OCI-M1 (cell line): ENCODE results near the gene ZMAT5.

Experiments used
- DNase-seq: peaks from one replicate; lab custom pipeline; 2025; lab: John Stamatoyannopoulos, UW

ZMAT5 gene

DNA sequence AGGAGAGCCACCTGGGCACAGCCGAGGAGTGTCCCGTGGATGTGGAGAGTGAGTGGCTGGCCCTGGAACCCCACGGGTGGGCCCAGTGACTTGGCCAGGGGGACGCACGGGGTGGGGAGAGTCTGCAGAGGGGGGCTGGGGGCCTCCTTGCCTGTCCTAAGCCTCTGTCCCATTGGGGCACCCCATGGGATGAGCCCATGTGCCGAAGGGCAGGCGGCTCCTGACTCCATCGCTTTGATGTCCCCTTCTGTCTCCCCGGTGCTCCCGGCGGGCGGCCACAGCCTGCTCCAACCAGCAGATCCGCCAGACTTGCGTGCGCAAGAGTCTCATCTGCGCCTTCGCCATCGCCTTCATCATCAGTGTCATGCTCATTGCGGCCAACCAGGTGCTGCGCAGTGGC, 37.6 kb downstream of the ZMAT5 start:
- no peak for DNase-seq

DNA sequence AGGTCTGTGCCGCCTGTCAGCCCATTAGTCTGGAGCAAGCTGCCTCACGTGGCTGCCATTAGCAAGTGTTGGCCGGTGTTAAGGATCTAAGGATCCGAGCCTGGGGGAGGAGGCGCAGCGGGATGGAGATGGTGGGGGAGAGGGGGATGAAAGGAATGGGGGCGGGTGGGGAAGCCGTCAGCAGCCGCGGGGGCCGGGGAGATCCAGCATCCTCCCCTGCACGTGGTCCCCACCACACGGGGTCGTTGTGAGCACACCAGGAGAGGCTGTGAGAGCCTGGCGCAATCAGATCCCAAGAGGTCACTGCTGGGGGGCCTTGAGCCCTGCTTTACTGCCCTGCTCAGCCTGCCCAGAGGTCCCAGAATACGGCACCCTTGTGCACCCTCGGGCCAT, 39.7 kb downstream of the ZMAT5 start:
- DNase-seq: peak; percentile 45

DNA sequence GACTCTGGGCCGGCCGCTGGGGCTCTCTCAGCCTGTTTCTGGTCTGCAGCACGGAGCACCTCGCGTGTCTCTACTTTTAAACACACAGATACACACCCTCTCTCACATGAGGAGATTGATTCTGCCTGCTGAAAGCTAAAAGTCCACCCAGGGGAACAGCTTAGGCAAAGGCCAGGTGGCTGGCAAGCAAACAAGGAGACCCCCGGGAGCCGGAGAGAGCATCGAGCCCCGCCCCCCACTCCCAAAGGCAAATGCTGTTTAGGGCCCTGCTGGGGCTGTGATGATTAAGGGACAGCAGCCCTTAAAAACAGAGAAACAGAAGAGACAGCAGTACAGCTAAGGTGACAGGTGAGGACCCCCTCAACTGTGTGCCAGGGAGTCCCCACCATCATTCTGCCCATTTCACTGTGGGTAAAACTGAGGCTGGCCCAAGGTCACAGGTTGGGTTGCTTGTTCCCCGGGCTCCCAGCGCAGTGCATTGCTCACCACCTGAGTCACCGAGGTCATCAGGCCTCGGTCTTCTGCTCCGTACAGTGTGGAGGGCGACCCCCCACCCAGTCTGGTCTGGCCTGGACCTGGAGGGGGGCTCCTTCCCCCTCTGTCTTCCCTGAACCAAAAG, 40.2 kb downstream of the ZMAT5 start:
- DNase-seq: no peak

DNA sequence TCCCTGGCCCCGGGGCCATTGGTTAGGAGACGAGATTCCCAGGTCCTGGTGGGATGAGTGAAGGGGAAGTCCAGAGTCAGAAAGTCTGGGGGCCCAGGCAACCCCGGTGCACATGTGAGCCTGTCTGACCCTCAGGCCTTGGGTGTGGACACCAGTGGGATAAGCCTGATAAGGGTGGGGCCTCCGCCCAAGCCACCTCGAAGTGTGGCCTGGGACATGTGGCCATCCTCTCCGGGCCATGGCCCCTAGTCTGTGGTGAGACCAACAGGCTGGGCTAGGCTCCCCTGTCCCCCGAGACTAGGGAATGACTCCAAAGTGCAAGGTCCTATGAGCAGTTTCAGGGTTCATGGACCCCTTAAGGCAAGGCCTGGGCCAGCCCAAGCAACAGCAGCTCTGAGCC, 40.7 kb downstream of the ZMAT5 start:
- DNase-seq: peak; percentile 33

DNA sequence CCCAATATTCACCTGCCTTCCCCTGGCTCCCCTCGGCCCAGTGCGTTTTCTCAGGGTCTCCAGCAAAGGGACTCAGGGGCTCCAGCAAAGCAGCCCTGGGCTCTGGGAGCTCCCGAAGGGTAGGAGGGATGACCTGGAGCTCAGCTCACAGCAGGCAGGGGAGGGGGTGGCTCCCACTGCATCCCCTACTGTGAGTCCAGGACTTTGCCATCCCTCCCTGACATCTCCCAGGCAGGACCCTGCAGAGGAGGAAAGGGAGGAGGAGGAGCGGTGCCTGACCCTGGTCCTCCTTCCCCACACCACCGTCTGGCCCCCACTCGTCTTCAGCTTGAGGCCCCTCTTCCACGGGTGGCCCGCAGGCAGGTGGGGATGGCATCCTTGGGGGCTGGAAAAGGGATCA, 42.0 kb downstream of the ZMAT5 start:
- DNase-seq: no peak

DNA sequence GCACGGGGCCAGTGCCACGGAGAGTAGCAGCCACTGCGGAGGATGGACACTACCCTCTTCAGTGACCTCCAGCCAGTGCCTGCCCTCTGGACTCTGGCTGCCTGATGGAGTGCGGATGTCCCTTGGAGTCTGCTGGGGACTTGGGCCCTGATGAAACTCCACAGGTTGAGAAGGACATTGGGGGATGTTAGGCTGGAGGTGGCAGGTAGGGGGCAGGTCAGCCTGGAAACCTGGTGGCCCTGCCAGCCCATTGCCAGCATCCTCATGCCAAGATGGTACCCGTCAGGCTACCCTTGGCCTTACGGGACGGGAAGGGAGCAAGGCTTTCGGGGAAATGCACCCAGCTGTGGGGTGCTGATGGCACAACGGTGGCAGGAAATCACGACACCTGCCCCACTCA, 43.0 kb downstream of the ZMAT5 start:
- DNase-seq: no peak

DNA sequence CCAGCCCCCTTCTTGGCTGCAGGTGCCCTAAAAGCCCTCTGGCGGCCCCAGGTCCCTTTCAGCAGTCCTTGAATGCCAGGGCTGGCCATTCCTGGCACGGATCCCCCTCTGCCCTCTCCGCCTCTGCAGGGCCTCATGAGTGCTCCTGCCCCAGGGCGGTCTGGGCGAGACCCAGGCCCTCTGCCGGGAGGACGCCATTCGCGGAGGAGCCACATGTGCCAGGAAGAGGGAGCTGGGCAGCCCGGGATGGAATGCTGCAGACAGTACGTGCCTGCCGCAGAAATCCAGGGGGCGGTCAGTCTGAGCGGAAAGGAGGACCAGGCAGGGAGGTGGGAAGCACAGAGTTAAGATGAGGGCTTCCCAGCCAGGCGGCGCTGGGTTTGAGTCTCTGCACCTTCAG, 44.2 kb downstream of the ZMAT5 start:
- DNase-seq: no peak

DNA sequence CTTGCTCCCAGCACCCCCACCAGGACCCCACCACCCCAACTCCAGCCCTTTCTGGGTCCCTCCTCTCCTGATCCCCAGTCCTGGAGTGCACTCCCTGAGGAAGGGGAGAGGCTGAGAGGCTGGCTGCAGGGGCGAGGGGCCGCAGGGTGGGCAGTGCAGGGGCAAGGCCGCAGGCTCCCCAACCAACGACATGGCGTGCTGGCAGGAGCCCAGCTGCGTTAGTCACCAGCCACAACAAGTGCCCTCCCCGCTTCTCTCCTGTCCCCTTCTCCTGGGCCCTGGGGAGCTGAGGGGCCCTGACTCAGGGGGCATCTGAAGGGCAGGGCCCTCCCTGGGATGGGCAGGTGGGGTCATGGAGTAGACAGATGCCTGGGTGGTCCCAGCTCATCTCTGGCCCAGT, 44.7 kb downstream of the ZMAT5 start:
- DNase-seq: no peak

DNA sequence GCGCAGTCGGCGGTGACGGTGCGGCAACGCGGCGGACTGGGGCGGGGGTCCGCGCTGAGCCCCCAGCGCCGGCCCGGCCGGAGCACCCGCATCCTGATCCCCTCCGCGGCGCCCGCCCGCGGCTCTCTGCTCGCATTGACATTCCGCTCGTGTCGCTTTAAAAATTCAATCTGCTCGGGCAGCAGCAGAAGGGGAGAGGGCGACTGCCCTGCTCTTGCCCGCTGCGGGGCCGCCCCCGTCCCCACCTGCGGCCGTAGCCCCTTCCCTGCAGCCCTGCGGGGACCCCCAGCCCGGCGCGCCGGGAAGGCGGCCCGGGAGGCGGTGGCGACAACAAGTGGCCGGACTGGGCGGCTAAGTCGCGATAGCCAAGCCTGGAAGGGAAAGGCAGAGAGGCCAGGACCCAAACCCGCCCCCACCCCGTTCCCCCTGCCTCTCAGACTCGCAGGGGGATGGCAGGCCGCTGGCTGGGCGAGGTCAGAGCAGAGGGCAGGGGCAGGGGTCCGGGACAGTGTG, 45.9 kb downstream of the ZMAT5 start:
- no peak for DNase-seq

DNA sequence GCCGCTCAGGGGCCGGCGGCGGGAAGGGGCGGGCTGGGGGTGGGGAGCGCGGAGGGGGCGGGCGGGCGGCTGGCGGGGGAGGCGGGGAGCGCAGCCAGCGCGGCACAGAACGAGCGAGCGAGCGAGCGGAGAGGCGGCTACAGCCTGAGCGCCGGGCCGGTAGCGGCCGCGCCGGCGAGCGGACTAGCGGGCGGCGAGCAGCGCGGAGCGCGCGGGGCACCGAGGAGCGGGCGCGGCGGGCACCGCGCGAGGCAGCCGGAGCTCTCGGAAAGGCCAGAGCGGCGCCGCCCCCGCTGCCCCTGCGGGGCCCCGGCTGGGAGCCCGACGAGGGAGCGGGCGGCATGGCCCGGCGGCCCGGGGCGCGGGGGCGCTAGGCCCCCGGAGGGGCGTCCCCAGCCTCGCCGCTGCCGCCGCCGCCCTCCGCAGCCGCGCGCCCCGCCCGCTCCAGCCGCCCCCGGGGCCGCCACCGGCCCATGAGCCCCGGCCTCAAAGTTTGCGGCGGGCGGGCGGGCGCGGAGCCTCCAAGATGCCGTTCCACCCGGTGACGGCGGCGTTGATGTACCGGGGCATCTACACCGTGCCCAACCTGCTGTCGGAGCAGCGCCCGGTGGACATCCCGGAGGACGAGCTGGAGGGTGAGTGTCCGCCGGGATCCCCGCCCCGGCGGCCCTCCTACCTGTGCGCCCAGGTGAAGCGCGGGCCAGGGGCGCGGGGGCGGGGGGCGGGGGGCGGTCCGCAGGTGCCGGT, 46.7 kb downstream of the ZMAT5 start, which contains the start of gene CABP7:
Gene CABP7 (plus strand): TSS at position 105 of the 747 bp plus-strand sequence. CDS start 422 bp downstream, at position 527.
- DNase-seq: no peak

DNA sequence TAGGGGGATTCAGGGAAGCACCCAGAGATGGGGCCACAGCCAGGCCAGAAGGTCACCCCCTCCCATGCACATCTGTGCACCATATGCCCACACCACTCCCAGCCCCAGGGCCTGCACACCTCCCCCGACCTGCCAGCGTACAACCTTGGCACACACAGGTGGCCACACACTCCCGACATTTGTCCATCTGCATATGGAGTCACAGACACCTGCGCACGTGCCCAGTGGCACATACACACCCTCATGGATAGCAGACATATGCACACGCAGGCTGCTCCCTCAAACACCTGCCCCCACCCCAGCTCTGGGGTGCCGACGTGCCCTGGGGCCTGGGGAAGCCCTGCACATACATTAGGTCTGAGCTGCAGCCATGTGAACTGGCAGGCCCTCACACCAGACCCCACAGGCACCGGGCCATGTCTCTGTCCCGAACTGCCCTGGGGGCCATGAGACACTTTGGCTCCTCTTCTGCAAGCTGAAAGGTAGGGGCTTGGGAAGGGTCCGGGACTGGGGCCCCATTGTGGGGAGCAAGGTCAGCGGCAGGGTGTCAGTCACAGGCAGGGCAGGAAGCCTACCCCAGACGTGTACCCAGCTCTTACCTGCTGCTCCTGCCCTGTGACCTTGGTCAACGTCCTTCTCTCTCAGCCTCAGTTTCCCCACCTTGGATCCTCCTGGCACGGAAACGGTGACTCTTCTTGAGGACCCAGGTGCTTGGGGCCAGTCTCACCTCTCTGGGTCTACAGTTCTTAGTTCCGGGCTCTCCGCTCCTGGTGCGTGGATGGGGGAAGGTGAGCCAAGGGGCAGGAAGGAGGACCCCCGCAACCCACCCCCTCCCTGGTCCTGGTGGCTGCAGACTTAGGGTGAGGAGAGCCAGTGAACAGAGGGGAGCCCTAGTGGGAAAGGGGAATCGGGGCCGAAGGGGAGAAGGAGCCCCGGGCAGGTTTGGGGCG, 47.6 kb downstream of the ZMAT5 start:
- DNase-seq: no peak

DNA sequence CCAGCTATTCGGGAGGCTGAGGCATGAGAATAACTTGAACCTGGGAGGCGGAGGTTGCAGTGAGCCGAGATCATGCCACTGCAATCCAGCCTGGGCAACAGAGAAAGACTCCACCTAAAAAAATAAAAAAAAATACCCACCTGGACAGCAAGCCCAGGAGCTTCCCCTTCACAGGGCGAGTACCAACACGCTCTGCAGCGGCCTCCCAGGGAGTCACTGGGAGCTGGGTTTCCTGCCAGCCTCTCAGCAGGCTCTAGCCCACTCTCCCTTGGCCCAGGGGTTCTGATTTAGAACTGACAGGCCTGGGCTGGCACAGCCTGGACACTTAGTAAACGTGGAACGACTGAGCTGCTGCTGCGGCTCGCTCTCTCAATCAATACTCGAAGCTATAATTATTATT, 49.0 kb downstream of the ZMAT5 start:
- DNase-seq: no peak

DNA sequence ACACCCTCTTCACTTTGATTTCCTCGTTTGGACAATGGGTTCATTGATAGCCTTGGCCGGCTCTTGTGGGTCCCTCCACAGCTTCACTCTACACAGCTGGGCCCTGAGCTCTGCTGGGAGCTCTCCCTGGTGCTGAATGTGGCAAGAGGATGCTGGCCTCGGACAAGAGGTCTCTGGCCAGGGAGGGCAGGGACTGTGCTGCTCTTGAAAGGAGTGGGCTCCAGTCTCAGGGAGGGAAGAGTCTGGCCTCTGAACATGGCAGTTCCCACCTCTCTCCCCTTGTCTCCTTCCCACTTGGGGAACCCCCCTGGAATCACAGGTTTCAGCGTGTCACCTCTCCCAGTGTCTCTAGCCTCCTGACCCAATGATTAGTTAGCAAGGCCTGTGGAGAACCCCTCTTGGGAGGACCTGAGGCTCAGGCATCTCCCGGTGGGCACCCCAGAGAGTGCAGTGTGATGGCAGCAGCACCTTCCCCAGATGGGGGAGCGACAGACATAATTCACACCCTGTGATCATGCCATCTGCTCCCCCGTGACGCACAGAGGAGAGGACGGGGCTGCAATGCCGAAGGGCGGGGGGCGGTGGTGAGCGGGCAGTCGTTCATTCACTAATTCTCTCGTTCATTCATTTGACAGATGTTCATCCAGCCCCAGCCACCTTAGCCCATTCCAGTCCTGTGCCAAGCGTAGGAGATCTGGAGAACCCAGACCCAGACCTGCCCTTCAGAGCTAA, 49.8 kb downstream of the ZMAT5 start:
- peak; percentile 72 for DNase-seq

DNA sequence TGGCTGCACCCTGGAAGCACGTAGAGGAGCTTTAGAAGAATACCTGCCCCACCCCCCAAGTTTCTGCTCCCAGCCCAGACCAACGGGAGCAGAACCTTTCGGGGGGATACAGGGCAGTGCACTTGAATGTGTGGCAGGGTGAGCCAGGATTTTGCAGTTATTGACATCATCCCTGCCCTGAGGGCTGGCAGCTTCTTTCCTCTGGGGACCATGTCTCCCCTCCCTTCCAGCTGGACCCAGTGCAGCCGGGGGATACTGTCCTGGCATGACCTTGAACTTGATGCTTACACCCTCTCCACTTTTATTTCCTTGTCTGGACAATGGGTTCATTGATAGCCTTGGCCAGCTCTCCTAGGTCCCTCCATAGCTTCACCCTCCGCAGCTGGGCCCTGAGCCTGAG, 51.1 kb downstream of the ZMAT5 start:
- DNase-seq: no peak

DNA sequence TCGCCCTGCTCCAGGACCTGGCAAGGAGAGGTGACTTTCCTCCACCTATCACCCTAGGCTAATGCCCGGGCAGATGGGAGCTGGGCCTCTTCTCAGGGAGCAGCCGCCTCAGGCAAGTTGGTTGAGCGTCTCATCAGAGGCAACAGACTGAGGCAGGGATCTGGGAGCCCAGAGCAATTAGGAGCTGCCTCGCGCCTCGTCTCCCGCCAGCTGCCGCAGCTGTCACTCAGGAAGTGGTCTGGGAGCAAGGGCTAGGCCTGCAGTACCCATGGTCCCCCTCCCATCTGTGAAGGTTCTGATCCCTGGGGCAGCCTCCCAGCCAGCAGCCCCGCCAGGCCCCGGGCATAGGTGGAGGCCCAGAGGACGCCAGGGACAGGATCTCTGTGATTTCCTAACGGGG, 51.6 kb downstream of the ZMAT5 start:
- no peak for DNase-seq

DNA sequence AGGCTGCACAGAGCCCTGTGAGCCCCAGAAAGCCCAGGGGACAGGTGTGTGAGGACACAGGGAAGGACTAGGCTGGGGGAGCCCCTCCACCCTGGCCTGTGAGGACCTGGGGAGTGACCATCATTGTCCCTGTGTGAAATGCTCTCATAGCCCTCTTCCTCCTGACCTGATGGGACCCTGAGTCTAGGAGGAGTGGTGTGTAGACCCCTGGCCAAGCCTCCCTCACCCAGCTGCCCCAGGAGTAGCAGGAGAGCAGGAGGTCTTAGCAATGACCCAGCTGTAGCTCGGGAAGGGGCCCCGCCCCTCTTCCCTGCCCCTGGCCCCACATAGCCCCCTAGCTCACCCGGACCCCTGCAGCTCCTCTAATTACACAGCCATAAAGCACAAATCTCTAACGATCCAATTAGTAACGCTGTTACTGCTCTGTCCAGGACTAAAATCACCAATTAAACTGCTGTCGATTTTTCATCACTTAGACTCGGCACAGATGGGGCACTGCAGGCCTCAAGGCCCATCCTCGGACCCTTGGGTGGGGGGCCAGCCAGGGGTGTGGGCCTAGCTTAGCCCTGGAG, 53.6 kb downstream of the ZMAT5 start:
- no peak for DNase-seq

DNA sequence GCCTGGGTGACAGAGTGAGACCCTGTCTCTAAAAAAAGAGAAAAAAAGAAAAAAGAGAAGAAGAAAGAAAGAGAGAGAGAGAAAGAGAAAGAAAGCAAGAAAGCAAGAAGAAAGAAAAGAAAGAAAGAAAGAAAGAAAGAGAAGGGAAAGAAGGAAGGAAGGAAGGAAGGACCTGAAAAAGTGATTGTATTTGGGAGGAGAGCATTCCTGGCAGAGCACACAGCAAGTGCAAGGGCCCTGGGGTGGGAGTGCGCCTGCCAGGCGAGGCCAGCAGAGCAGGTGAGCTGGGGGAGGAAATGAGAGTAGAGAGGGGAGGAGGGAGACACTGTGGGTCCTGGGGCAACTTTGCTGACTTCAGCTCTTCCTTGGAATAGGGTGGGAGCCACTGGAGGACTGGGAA, 54.7 kb downstream of the ZMAT5 start:
- no peak for DNase-seq

DNA sequence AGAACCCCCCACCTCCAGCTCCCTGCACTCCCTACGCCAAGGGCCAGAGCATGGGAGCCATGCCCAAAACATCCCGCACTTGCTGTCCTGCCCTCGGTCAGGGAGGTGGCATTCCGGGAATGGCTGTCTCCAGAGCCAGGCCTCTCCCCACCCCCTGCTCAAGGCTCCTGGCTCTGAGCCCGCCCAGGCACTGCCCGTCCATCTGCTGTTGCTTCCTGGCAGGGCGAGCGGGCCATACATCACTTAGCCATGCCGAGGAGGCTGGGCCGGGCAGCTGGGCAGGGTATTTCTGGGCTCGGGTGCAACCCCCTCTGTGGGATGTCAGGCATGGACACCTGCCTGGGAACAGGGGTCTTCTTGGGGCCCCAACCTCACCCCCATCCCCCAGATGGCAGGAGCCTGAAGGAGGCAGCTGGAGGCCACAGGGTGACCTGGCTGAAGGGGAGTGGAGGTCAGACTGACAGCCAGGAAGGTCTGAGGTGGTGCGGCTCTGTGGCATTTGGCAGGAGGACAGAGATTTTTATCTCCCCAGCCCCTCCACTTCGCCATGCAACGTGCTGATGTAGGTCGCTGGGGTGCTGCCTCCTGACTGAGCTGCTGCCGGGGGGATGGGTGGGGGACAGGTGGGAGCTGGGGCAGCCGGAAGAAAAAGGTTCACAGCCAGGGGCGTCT, 55.7 kb downstream of the ZMAT5 start:
- DNase-seq: no peak

DNA sequence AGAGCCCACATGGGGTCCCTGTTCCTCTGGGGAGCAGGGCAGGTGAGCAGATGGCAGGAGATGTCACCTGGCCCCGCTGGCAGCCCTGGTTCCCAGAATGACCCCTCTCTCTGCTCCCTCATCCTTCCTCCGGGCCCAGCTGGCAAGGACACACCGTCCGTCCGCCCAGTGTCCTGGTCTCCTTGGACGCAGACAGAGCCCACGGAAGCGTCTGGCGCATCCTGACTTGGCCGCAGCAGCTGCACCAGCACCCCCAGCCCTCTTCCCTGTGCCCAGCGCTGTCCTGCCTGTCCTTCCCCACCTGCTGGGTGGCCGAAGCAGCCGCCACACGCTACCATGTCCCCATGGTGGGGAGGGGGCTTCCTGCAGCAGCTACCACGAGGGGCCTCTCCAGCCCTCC, 56.6 kb downstream of the ZMAT5 start:
- no peak for DNase-seq

DNA sequence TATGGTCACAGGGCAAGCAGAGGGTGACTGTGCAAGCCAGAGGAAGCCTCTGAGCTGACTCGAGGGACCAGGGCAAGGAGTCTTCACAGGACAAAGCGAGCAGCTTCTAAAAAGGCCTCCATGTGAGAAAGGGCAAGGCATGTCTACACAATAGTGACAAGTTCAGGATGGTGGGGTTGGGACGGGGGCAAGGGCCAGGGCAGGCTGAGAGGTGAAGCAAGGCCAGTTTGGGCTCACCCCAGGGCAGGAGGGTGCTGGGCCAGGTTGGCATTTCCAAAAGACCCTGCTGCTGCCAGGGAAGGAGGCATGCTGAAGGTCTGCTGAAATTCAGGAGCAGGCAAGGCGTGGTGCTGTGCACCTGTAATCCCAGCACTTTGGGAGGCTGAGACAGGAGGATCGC, 59.3 kb downstream of the ZMAT5 start:
- no peak for DNase-seq

DNA sequence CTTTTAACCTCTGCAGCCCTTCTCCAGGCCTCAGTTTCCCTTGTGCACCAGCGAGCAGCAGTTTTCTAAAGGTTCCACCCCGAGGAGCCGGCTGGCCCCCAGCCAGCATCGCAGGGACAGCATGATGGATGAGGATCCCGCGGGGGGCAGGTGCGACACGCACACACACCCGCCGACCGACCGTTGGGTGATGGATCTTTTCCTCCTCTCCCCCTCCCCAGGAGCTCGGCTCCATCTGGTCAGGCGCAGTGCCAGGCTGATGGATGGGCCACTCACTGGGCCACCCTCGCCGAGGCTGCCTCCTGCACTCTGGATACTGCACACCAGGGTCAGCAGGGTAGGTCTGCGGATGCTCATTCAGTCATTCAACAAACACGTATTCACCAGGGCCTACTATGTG, 59.8 kb downstream of the ZMAT5 start:
- DNase-seq: no peak
